ENCODE data around the gene NUP210. TPM values are rescaled to one million over a fixed set of nuclear protein-coding genes. Genes with fewer than 3 reads are reported as not detected.
A peak's percentile ranks its signal among the peaks of the same experiment; 100 is the strongest.

Gene NUP210
- total and polyA plus RNA-seq, 2 of the 13 experiments (the other 11 are each of a cell fraction or from before 2014, with no cell fraction given) = 31.6 to 35.2 TPM

GRCh38 chr3:13282986-13283876 is 136.9 kb downstream of the NUP210 start (continued):
- TF ChIP-seq ZSCAN12 (CRISPR knock-in tag; IDR thresholded peaks at IDR 0.05) (no peak), HES4 (CRISPR knock-in tag; IDR thresholded peaks at IDR 0.05; ENCODE audit: borderline replicate concordance) (no peak), ARID2 (CRISPR knock-in tag; IDR thresholded peaks at IDR 0.05; ENCODE audit: borderline replicate concordance) (no peak), LCORL (IDR thresholded peaks at IDR 0.05) (no peak), LCORL (CRISPR knock-in tag; IDR thresholded peaks at IDR 0.05) (0 out of 2 replicates have a peak, but pooled peaks have one; percentile 36), ZNF468 (CRISPR knock-in tag; IDR thresholded peaks at IDR 0.05) (no peak), FOXK2 (IDR thresholded peaks at IDR 0.05) (no peak), AGO1 (IDR thresholded peaks at IDR 0.05; ENCODE audit: low read depth, low read length, poor library complexity, severe bottlenecking) (no peak), KDM2A (CRISPR knock-in tag; IDR thresholded peaks at IDR 0.05; ENCODE audit: borderline replicate concordance, low read depth) (peak; percentile 51), ZZZ3 (CRISPR knock-in tag; IDR thresholded peaks at IDR 0.05; ENCODE audit: borderline replicate concordance) (no peak), MAX (IDR thresholded peaks at IDR 0.05) (peak; percentile 48; the same call in 1 of the 2 replicates), KLF9 (CRISPR knock-in tag; IDR thresholded peaks at IDR 0.05; ENCODE audit: low read depth) (no peak), PPARG (CRISPR knock-in tag; conservative IDR thresholded peaks at IDR 0.05) (no peak), NCOA2 (CRISPR knock-in tag; IDR thresholded peaks at IDR 0.05) (peak; percentile 12; the same call in 1 of the 2 replicates), ZNF264 (CRISPR knock-in tag; IDR thresholded peaks at IDR 0.05) (0 out of 2 replicates have a peak, but pooled peaks have one; percentile 19), BRD4 (CRISPR knock-in tag; IDR thresholded peaks at IDR 0.05) (no peak), ZNF652 (CRISPR knock-in tag; IDR thresholded peaks at IDR 0.05; ENCODE audit: borderline replicate concordance, low read depth) (no peak), PREB (CRISPR knock-in tag; IDR thresholded peaks at IDR 0.05) (no peak), KLF16 (CRISPR knock-in tag; IDR thresholded peaks at IDR 0.05) (0 out of 4 replicates have a peak, but pooled peaks of 1 of the 2 experiments have one; percentile 43), HDAC2 (CRISPR knock-in tag; IDR thresholded peaks at IDR 0.05) (0 out of 2 replicates have a peak, but pooled peaks have one; percentile 19), ZBTB38 (CRISPR knock-in tag; IDR thresholded peaks at IDR 0.05) (no peak)
- TF ChIP-seq, protein P1, sequence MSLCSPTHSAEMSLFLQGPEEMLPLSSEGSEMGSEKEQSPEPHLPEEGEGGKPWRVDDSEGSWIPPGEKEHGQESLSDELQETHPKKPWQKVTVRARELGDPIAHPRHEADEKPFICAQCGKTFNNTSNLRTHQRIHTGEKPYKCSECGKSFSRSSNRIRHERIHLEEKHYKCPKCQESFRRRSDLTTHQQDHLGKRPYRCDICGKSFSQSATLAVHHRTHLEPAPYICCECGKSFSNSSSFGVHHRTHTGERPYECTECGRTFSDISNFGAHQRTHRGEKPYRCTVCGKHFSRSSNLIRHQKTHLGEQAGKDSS (CRISPR knock-in tag; IDR thresholded peaks at IDR 0.05; ENCODE audit: borderline replicate concordance, low read depth) = no peak
- TF ChIP-seq, protein P2, sequence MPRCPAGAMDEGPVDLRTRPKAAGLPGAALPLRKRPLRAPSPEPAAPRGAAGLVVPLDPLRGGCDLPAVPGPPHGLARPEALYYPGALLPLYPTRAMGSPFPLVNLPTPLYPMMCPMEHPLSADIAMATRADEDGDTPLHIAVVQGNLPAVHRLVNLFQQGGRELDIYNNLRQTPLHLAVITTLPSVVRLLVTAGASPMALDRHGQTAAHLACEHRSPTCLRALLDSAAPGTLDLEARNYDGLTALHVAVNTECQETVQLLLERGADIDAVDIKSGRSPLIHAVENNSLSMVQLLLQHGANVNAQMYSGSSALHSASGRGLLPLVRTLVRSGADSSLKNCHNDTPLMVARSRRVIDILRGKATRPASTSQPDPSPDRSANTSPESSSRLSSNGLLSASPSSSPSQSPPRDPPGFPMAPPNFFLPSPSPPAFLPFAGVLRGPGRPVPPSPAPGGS (CRISPR knock-in tag; IDR thresholded peaks at IDR 0.05) = no peak
- TF ChIP-seq, protein P3, sequence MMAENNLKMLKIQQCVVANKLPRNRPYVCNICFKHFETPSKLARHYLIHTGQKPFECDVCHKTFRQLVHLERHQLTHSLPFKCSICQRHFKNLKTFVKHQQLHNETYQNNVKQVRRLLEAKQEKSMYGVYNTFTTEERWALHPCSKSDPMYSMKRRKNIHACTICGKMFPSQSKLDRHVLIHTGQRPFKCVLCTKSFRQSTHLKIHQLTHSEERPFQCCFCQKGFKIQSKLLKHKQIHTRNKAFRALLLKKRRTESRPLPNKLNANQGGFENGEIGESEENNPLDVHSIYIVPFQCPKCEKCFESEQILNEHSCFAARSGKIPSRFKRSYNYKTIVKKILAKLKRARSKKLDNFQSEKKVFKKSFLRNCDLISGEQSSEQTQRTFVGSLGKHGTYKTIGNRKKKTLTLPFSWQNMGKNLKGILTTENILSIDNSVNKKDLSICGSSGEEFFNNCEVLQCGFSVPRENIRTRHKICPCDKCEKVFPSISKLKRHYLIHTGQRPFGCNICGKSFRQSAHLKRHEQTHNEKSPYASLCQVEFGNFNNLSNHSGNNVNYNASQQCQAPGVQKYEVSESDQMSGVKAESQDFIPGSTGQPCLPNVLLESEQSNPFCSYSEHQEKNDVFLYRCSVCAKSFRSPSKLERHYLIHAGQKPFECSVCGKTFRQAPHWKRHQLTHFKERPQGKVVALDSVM (CRISPR knock-in tag; IDR thresholded peaks at IDR 0.05) = peak; percentile 89

All from HepG2 (cell line).